CD14-positive monocyte (primary cell): ENCODE data around the gene EIF2B2. TPM values are rescaled to one million over a fixed set of nuclear protein-coding genes. Genes with fewer than 3 reads are reported as not detected.

ENCODE experiments used
- DNase-seq, 3 donors: peaks; one replicate each; pipeline ENCODE4 v3.0.0-alpha.2; 2011 to 2022
- H2AFZ ChIP-seq: 2 replicates; pipeline ENCODE4 v1.6.0; 2012; ENCODE audit warnings: mild to moderate bottlenecking, low read depth, low read length, inconsistent platforms; ENCODE audit not compliant: insufficient read depth, poor library complexity, severe bottlenecking
- H3K27ac ChIP-seq, 2 donors: 1 replicate in 1 of 2; 2 replicates in 1 of 2; pipeline ENCODE4 v1.5.1; 2012 to 2013; ENCODE audit warnings: low read length in 2 of 2, control low read depth in 1 of 2, inconsistent platforms in 1 of 2, low read depth in 1 of 2, mild to moderate bottlenecking in 1 of 2
- H3K27me3 ChIP-seq, 2 donors: one replicate each; pipeline versions ENCODE4 v1.6.0 to v1.6.1; 2011 to 2013; ENCODE audit warnings: low read length in 2 of 2; ENCODE audit not compliant: control insufficient read depth in 2 of 2, insufficient read depth in 2 of 2
- H3K36me3 ChIP-seq, 2 donors: replicated peaks in 1 of 2; 1 replicate in 1 of 2; 2 replicates in 1 of 2; pipeline versions ENCODE4 v1.5.1 to v1.6.1; 2012 to 2013; ENCODE audit warnings: low read length in 2 of 2, control low read depth in 1 of 2, inconsistent platforms in 1 of 2, mild to moderate bottlenecking in 1 of 2; ENCODE audit not compliant: insufficient read depth in 2 of 2, control insufficient read depth in 1 of 2
- H3K4me1 ChIP-seq, 2 donors: 1 replicate in 1 of 2; 2 replicates in 1 of 2; pipeline versions ENCODE4 v1.5.1 to v1.6.1; 2012 to 2013; ENCODE audit warnings: low read length in 2 of 2, control low read depth in 1 of 2, inconsistent platforms in 1 of 2, mild to moderate bottlenecking in 1 of 2, moderate library complexity in 1 of 2; ENCODE audit not compliant: insufficient read depth in 2 of 2, control insufficient read depth in 1 of 2
- H3K4me2 ChIP-seq: replicated peaks from 2 replicates; pipeline ENCODE3; 2012; ENCODE audit warnings: low read length, moderate library complexity, mild to moderate bottlenecking; ENCODE audit not compliant: poor library complexity, severe bottlenecking; ENCODE audit errors: extremely low read depth
- H3K4me3 ChIP-seq, 3 experiments: fragments of 200-600 bp in 1 of 3; sonication (generic) in 1 of 3; replicated peaks in 1 of 3; 1 replicate in 2 of 3; 2 replicates in 1 of 3; pipeline ENCODE4 v1.5.1; 2011 to 2013; ENCODE audit warnings: low read length in 3 of 3, mild to moderate bottlenecking in 3 of 3, control low read depth in 2 of 3, low read depth in 2 of 3, inconsistent platforms in 1 of 3, moderate library complexity in 1 of 3
- H3K79me2 ChIP-seq: 2 replicates; pipeline ENCODE4 v1.6.0; 2012; ENCODE audit warnings: mild to moderate bottlenecking, control low read depth, inconsistent platforms, low read length, moderate library complexity; ENCODE audit not compliant: insufficient read depth
- H3K9ac ChIP-seq: 2 replicates; pipeline ENCODE4 v1.6.0; 2017; ENCODE audit warnings: low read length, mild to moderate bottlenecking; ENCODE audit not compliant: insufficient read depth, poor library complexity, severe bottlenecking
- H3K9me3 ChIP-seq, 2 donors: replicated peaks in 1 of 2; 1 replicate in 1 of 2; 2 replicates in 1 of 2; pipeline versions ENCODE4 v1.5.1 to v1.6.1; 2012 to 2013; ENCODE audit warnings: low read length in 2 of 2, control low read depth in 1 of 2; ENCODE audit not compliant: control insufficient read depth in 1 of 2, insufficient read depth in 1 of 2
- H4K20me1 ChIP-seq: 2 replicates; pipeline ENCODE4 v1.6.0; 2012; ENCODE audit warnings: mild to moderate bottlenecking, low read length, control low read depth, moderate library complexity; ENCODE audit not compliant: insufficient read depth
- H3K27ac Mint-ChIP-seq, 7 donors: one replicate each; pipeline ENCODE4 v1.8.0; 2020; ENCODE audit warnings: mild to moderate bottlenecking in 7 of 7, mixed read lengths in 7 of 7, moderate library complexity in 6 of 7, inconsistent platforms in 2 of 7
- H3K27me3 Mint-ChIP-seq, 3 donors: one replicate each; pipeline ENCODE4 v1.8.0; 2021 to 2022; ENCODE audit warnings: low read depth in 3 of 3, mild to moderate bottlenecking in 3 of 3, mixed read lengths in 3 of 3, moderate library complexity in 3 of 3, inconsistent platforms in 1 of 3
- H3K36me3 Mint-ChIP-seq, 2 donors: one replicate each; pipeline ENCODE4 v1.8.0; 2020; ENCODE audit warnings: mixed read lengths in 2 of 2, inconsistent platforms in 1 of 2, mild to moderate bottlenecking in 1 of 2
- H3K4me1 Mint-ChIP-seq: one replicate; pipeline ENCODE4 v1.8.0; 2020; ENCODE audit warnings: mild to moderate bottlenecking, mixed read lengths
- H3K4me3 Mint-ChIP-seq, 2 donors: one replicate each; pipeline ENCODE4 v1.8.0; 2020; ENCODE audit warnings: mild to moderate bottlenecking in 2 of 2, mixed read lengths in 2 of 2, moderate library complexity in 1 of 2
- H3K9me3 Mint-ChIP-seq, 7 donors: one replicate each; pipeline ENCODE4 v1.8.0; 2020 to 2022; ENCODE audit warnings: mixed read lengths in 7 of 7, mild to moderate bottlenecking in 6 of 7, moderate library complexity in 6 of 7, inconsistent platforms in 2 of 7
- CTCF ChIP-seq: fragments of 200-600 bp; IDR thresholded peaks from one replicate; pipeline ENCODE4 v1.8.0; 2022; ENCODE audit warnings: antibody characterized with exemption, mild to moderate bottlenecking
- WGBS: methylation state at CpG from one replicate; pipeline ENCODE4 v1.1.5; 2013; ENCODE audit warnings: missing lambda C conversion rate; ENCODE audit not compliant: insufficient coverage; 5-methylcytosine and 5-hydroxymethylcytosine counted together
- intact Hi-C, 2 donors: fragments of 100-400 bp; cut with micrococcal nuclease; formaldehyde crosslinking; loops; one replicate each; pipeline versions ENCODE4 v1.15.0 to v1.15.1; 2023
- polyA plus RNA-seq, 3 donors: library from polyadenylated mRNA; depleted of rRNA in 1 of 3; unstranded in 2 of 3; stranded (reverse) in 1 of 3; fragments of 300-500 nt in 2 of 3; fragments of >200 nt in 1 of 3; fragmentation: Illumina TruSeq in 2 of 3; gene quantifications; 1 replicate in 2 of 3; 2 replicates in 1 of 3; pipeline ENCODE4 v1.2.3, GENCODE V29; 2012 to 2021

EIF2B2 gene
- polyA plus RNA-seq, 3 donors = 20.8 to 26.3 (median 23.9) TPM

GRCh38 chr14:74977164-74977900, 25.4 kb upstream of the EIF2B2 start:
- Histone ChIP-seq H3K27ac (no peak overlapping the region), H3K79me2 (no peaks in the 10 kb centered on the region), H2AFZ (no peak overlapping the region), H3K36me3 (no peaks in the 10 kb centered on the region), H3K4me3 (no peak overlapping the region), H3K9me3 (no peaks in the 10 kb centered on the region), H3K4me1 (peaks cover 5 to 8% of the 10 kb centered on the region in 2 donors), H3K9ac (no peak overlapping the region), H3K27me3 (no peaks in the 10 kb centered on the region), H3K4me2 (no peak overlapping the region), H4K20me1 (no peaks in the 10 kb centered on the region)
- Mint-ChIP-seq H3K4me1 (no peaks in the 10 kb centered on the region), H3K36me3 (no peaks in the 10 kb centered on the region), H3K9me3 (peaks cover 0 to 2% (median 0%) of the 10 kb centered on the region in 7 donors), H3K27me3 (peaks cover 0 to 10% (median 3%) of the 10 kb centered on the region in 3 donors), H3K4me3 (no peak overlapping the region), H3K27ac (no peak overlapping the region)
- intact Hi-C loops = no loop called here
- WGBS = 90% methylated on average over 9 of the region's 12 CpGs
- TF ChIP-seq CTCF = no peak
- DNase-seq = no peak

- H3K27ac Mint-ChIP-seq = no peak overlapping the region
- WGBS = 89% methylated on average over 2 of the region's 6 CpGs
Observed at GRCh38 chr14:74977901-74978385, 24.8 kb upstream of the EIF2B2 start.

More at GRCh38 chr14:74977901-74978385, 24.8 kb upstream of the EIF2B2 start:
- Histone ChIP-seq H2AFZ (no peak overlapping the region), H3K4me1 (peaks cover 5 to 7% of the 10 kb centered on the region in 2 donors), H3K4me3 (no peak overlapping the region), H3K27me3 (no peaks in the 10 kb centered on the region), H3K79me2 (no peaks in the 10 kb centered on the region), H3K27ac (no peak overlapping the region), H3K9me3 (no peaks in the 10 kb centered on the region), H4K20me1 (no peaks in the 10 kb centered on the region), H3K9ac (no peak overlapping the region), H3K4me2 (no peak overlapping the region), H3K36me3 (no peaks in the 10 kb centered on the region)
- peaks cover 0 to 2% (median 0%) of the 10 kb centered on the region in 7 donors for H3K9me3 Mint-ChIP-seq
- H3K4me3 Mint-ChIP-seq = no peak overlapping the region
- no peak for TF ChIP-seq CTCF
- no peaks in the 10 kb centered on the region for H3K4me1 Mint-ChIP-seq
- DNase-seq = no peak
- H3K27me3 Mint-ChIP-seq = peaks cover 0 to 10% (median 1%) of the 10 kb centered on the region in 3 donors
- intact Hi-C loops = no loop called here
- H3K36me3 Mint-ChIP-seq = no peaks in the 10 kb centered on the region
